Measurements from ENCODE around the gene CACNA2D2.

CACNA2D2 gene

GRCh38 chr3:50457988-50458387 lies 45.4 kb downstream of the CACNA2D2 start:
- DNase-seq, result no peak

GRCh38 chr3:50455161-50456018 lies 48.0 kb downstream of the CACNA2D2 start:
- no peak for DNase-seq

GRCh38 chr3:50454481-50455070 lies 48.9 kb downstream of the CACNA2D2 start:
- no peak for DNase-seq

- no peak for DNase-seq
Measured at GRCh38 chr3:50453907-50454306, 49.5 kb downstream of the CACNA2D2 start.

- peak; percentile 89 to 94 (median 93) for DNase-seq
Measured at GRCh38 chr3:50450209-50450921, 53.1 kb downstream of the CACNA2D2 start.

GRCh38 chr3:50448752-50449539 lies 54.5 kb downstream of the CACNA2D2 start:
- DNase-seq, result no peak

- DNase-seq, result peak; percentile 77 to 82 (median 81)
Measured at GRCh38 chr3:50447290-50447840, 56.1 kb downstream of the CACNA2D2 start.

- DNase-seq, result no peak
Measured at GRCh38 chr3:50445919-50446318, 57.5 kb downstream of the CACNA2D2 start.

GRCh38 chr3:50444782-50445181 lies 58.7 kb downstream of the CACNA2D2 start:
- DNase-seq, result no peak

- DNase-seq, result no peak
Measured at GRCh38 chr3:50444213-50444612, 59.2 kb downstream of the CACNA2D2 start.

GRCh38 chr3:50442945-50443579 lies 60.4 kb downstream of the CACNA2D2 start:
- no peak for DNase-seq

- no peak for DNase-seq
Measured at GRCh38 chr3:50441424-50442217, 61.8 kb downstream of the CACNA2D2 start.

GRCh38 chr3:50436114-50436674 lies 67.2 kb downstream of the CACNA2D2 start:
- DNase-seq, result peak; percentile 68 to 81 (median 76)

- DNase-seq, result no peak
Measured at GRCh38 chr3:50435371-50436113, 67.9 kb downstream of the CACNA2D2 start.

GRCh38 chr3:50433954-50434353 lies 69.5 kb downstream of the CACNA2D2 start:
- DNase-seq, result no peak

- DNase-seq, result no peak
Measured at GRCh38 chr3:50430950-50431435, 72.4 kb downstream of the CACNA2D2 start.

GRCh38 chr3:50430191-50430590 lies 73.2 kb downstream of the CACNA2D2 start:
- DNase-seq, result no peak

GRCh38 chr3:50428007-50428633 lies 75.3 kb downstream of the CACNA2D2 start:
- DNase-seq, result no peak

- no peak for DNase-seq
Measured at GRCh38 chr3:50427217-50427616, 76.2 kb downstream of the CACNA2D2 start.

All from suppressor macrophage treated with lipopolysaccharide for 1 hour (primary cell).